WTC11 (cell line): ENCODE results near the gene CD164L2.

Experiments
- ATF3 ChIP-seq: sonication (generic); formaldehyde crosslinking; conservative IDR thresholded peaks from 2 replicates; pipeline ENCODE4 v1.8.1; 2022; ENCODE audit warnings: mild to moderate bottlenecking, missing genetic modification reagents
- CTCF ChIP-seq: fragments of 200-600 bp; IDR thresholded peaks from 2 replicates; pipeline ENCODE4 v1.8.0; 2022; ENCODE audit warnings: antibody characterized with exemption
- NR3C1 ChIP-seq: sonication (generic); formaldehyde crosslinking; conservative IDR thresholded peaks from 2 replicates; pipeline ENCODE4 v1.8.1; 2023; ENCODE audit warnings: low read depth, mild to moderate bottlenecking, missing genetic modification reagents
- SOX15 ChIP-seq: fragments of 250-450 bp; sonication (Bioruptor Pico); IDR thresholded peaks from 2 replicates; pipeline ENCODE4 v1.9.0; 2021; ENCODE audit warnings: mild to moderate bottlenecking
- TCF7 ChIP-seq: sonication (generic); formaldehyde crosslinking; IDR thresholded peaks from 2 replicates; pipeline ENCODE4 v1.8.0; 2022; ENCODE audit warnings: mild to moderate bottlenecking, low read depth, missing genetic modification reagents, moderate library complexity
- TEAD4 ChIP-seq: sonication (generic); formaldehyde crosslinking; IDR thresholded peaks from 2 replicates; pipeline ENCODE4 v1.8.0; 2022; ENCODE audit warnings: mild to moderate bottlenecking, missing genetic modification reagents
- ZSCAN18 ChIP-seq: fragments of 250-450 bp; sonication (Bioruptor Pico); IDR thresholded peaks from 2 replicates; pipeline ENCODE4 v2.1.2; 2022; ENCODE audit warnings: mild to moderate bottlenecking, moderate library complexity
- TF ChIP-seq, protein P1 (sequence below): sonication (generic); formaldehyde crosslinking; IDR thresholded peaks from 2 replicates; pipeline ENCODE4 v1.8.1; 2022; ENCODE audit warnings: missing genetic modification reagents, borderline replicate concordance
- TF ChIP-seq, protein P2 (sequence below): sonication (generic); formaldehyde crosslinking; IDR thresholded peaks from 2 replicates; pipeline ENCODE4 v1.8.1; 2022; ENCODE audit warnings: low read depth, mild to moderate bottlenecking, moderate library complexity, missing genetic modification reagents, borderline replicate concordance
- TF ChIP-seq, protein P3 (sequence below): sonication (generic); formaldehyde crosslinking; IDR thresholded peaks from 2 replicates; pipeline ENCODE4 v1.8.1; 2023; ENCODE audit warnings: mild to moderate bottlenecking, missing genetic modification reagents, moderate library complexity
- TF ChIP-seq, protein P4 (sequence below): sonication (generic); formaldehyde crosslinking; IDR thresholded peaks from 2 replicates; pipeline ENCODE4 v1.8.1; 2023; ENCODE audit warnings: mild to moderate bottlenecking, missing genetic modification reagents, moderate library complexity

DNA sequence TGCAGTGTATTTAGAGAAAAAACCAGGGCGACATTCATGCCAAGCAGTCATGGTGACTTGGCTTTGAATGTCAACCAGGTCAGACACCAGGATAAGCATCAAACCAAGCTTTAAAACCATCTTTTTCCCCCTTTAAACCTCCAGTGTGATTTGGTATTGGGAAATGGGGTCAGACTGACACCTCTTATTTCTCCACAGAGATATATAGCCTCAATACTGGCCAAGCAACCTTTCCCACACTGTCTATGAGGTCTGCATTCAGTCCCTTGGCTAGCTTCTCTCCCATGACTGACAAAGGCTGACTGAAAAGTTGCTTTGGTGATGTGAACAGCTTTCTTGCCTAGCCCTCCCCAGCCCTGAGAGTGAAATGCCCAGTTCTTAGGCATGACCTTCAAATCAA, 31.0 kb upstream of the CD164L2 start:
- TF ChIP-seq, protein P1, sequence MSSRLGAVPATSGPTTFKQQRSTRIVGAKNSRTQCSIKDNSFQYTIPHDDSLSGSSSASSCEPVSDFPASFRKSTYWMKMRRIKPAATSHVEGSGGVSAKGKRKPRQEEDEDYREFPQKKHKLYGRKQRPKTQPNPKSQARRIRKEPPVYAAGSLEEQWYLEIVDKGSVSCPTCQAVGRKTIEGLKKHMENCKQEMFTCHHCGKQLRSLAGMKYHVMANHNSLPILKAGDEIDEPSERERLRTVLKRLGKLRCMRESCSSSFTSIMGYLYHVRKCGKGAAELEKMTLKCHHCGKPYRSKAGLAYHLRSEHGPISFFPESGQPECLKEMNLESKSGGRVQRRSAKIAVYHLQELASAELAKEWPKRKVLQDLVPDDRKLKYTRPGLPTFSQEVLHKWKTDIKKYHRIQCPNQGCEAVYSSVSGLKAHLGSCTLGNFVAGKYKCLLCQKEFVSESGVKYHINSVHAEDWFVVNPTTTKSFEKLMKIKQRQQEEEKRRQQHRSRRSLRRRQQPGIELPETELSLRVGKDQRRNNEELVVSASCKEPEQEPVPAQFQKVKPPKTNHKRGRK (CRISPR knock-in tag), result no peak
- TF ChIP-seq, protein P2, sequence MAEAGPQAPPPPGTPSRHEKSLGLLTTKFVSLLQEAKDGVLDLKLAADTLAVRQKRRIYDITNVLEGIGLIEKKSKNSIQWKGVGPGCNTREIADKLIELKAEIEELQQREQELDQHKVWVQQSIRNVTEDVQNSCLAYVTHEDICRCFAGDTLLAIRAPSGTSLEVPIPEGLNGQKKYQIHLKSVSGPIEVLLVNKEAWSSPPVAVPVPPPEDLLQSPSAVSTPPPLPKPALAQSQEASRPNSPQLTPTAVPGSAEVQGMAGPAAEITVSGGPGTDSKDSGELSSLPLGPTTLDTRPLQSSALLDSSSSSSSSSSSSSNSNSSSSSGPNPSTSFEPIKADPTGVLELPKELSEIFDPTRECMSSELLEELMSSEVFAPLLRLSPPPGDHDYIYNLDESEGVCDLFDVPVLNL (CRISPR knock-in tag), result no peak
- TF ChIP-seq TCF7 (CRISPR knock-in tag) (no peak), CTCF (no peak), ZSCAN18 (CRISPR knock-in tag) (no peak), TEAD4 (CRISPR knock-in tag) (no peak), ATF3 (CRISPR knock-in tag) (no peak), NR3C1 (CRISPR knock-in tag) (no peak), SOX15 (CRISPR knock-in tag) (no peak)
- TF ChIP-seq, protein P3, sequence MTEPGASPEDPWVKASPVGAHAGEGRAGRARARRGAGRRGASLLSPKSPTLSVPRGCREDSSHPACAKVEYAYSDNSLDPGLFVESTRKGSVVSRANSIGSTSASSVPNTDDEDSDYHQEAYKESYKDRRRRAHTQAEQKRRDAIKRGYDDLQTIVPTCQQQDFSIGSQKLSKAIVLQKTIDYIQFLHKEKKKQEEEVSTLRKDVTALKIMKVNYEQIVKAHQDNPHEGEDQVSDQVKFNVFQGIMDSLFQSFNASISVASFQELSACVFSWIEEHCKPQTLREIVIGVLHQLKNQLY (CRISPR knock-in tag), result no peak
- TF ChIP-seq, protein P4, sequence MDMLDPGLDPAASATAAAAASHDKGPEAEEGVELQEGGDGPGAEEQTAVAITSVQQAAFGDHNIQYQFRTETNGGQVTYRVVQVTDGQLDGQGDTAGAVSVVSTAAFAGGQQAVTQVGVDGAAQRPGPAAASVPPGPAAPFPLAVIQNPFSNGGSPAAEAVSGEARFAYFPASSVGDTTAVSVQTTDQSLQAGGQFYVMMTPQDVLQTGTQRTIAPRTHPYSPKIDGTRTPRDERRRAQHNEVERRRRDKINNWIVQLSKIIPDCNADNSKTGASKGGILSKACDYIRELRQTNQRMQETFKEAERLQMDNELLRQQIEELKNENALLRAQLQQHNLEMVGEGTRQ (CRISPR knock-in tag), result no peak
